K562 (cell line): Measurements from ENCODE around the gene TSTD2. TPM values are rescaled to one million over a fixed set of nuclear protein-coding genes. Genes with fewer than 3 reads are reported as not detected.

Source experiments
- ATAC-seq: fragments of 200-7000 bp; cut with Tn5 transposase; 3 replicates; pipeline ENCODE4 v1.9.1; 2020; ENCODE audit warnings: moderate library complexity
- BruUV-seq: library from RNA; stranded (reverse); fragments of 400-500 nt; replicated peaks from 2 replicates; lab custom pipeline; 2021; lab: Mats Ljungman, UMichigan
- CTCF ChIA-PET: fragments of 300-600 bp; formaldehyde crosslinking; extraction: SDS; loops from one replicate; lab custom pipeline; 2021; ENCODE audit warnings: low intra/inter-chr PET ratio; lab: Yijun Ruan, JAX
- POLR2A ChIA-PET: fragments of 300-600, 350-650 bp; sonication (Branson Sonifier 250); formaldehyde crosslinking; extraction: SDS; loops from one replicate; lab custom pipeline; 2021; ENCODE audit warnings: antibody characterized with exemption, inconsistent platforms; lab: Yijun Ruan, JAX
- DNase-seq, 4 experiments: peaks; one replicate each; pipeline versions ENCODE4 v3.0.0 to v3.0.0-alpha.2; 2011 to 2018; ENCODE audit warnings: low spot score in 3 of 4, mixed read lengths in 3 of 4; ENCODE audit errors: extremely low read depth in 1 of 4
- FAIRE-seq: peaks from 2 replicates; lab custom pipeline; 2011; peaks lifted over from hg19 to GRCh38; lab: Jason Lieb, UNC
- H2AFZ ChIP-seq: 2 replicates; pipeline ENCODE4 v1.6.0; 2011; ENCODE audit warnings: low read depth, low read length, control low read depth, inconsistent platforms
- H3K27ac ChIP-seq: fragments of 200-600 bp; 3 replicates; pipeline ENCODE4 v1.8.0; 2011; ENCODE audit warnings: low read depth, mild to moderate bottlenecking, control low read depth, inconsistent platforms, low read length, moderate library complexity, mixed read lengths; ENCODE audit errors: extremely low read depth
- H3K27me3 ChIP-seq, 2 experiments: fragments of 300-600 bp in 1 of 2; 2 replicates in 1 of 2; 3 replicates in 1 of 2; pipeline versions ENCODE4 v1.6.0 to v1.8.0; 2011; ENCODE audit warnings: inconsistent platforms in 2 of 2, low read length in 2 of 2, mild to moderate bottlenecking in 1 of 2, mixed read lengths in 1 of 2, moderate library complexity in 1 of 2; ENCODE audit not compliant: control insufficient read depth in 2 of 2, insufficient read depth in 2 of 2
- H3K36me3 ChIP-seq: fragments of 300-600 bp; 3 replicates; pipeline ENCODE4 v1.8.0; 2011; ENCODE audit warnings: mild to moderate bottlenecking, low read length, inconsistent platforms; ENCODE audit not compliant: control insufficient read depth, insufficient read depth
- H3K4me1 ChIP-seq, 2 experiments: fragments of 200-600 bp in 1 of 2; replicated peaks in 1 of 2; 2 replicates in 1 of 2; 3 replicates in 1 of 2; pipeline versions ENCODE4 v1.5.1 to v1.8.0; 2011; ENCODE audit warnings: inconsistent platforms in 2 of 2, low read length in 2 of 2, mild to moderate bottlenecking in 1 of 2, mixed read lengths in 1 of 2, moderate library complexity in 1 of 2; ENCODE audit not compliant: control insufficient read depth in 2 of 2, insufficient read depth in 2 of 2
- H3K4me2 ChIP-seq: 2 replicates; pipeline ENCODE4 v1.6.1; 2011; ENCODE audit warnings: low read length, control low read depth, inconsistent platforms, mixed read lengths; ENCODE audit not compliant: insufficient read depth
- H3K4me3 ChIP-seq: fragments of 200-600 bp; sonication (generic), shearing (Covaris generic); 2 replicates; pipeline ENCODE4 v1.5.1; 2016; ENCODE audit warnings: control low read depth, inconsistent platforms
- H3K79me2 ChIP-seq: fragments of 200-600 bp; 3 replicates; pipeline ENCODE4 v1.8.0; 2011; ENCODE audit warnings: low read length, inconsistent platforms; ENCODE audit not compliant: control insufficient read depth, insufficient read depth
- H3K9ac ChIP-seq, 2 experiments: 2 replicates each; pipeline versions ENCODE4 v1.6.0 to v1.6.1; 2011; ENCODE audit warnings: low read depth in 2 of 2, low read length in 2 of 2, control low read depth in 1 of 2, inconsistent platforms in 1 of 2, mild to moderate bottlenecking in 1 of 2, mixed read lengths in 1 of 2; ENCODE audit not compliant: insufficient read depth in 1 of 2
- H3K9me1 ChIP-seq: one replicate; pipeline ENCODE4 v1.6.0; 2011; ENCODE audit warnings: inconsistent platforms, mild to moderate bottlenecking, low read length, moderate library complexity; ENCODE audit not compliant: control insufficient read depth, insufficient read depth
- H3K9me3 ChIP-seq: replicated peaks from 2 replicates; pipeline ENCODE4 v1.5.1; 2011; ENCODE audit warnings: low read depth, low read length, inconsistent platforms; ENCODE audit not compliant: control insufficient read depth, insufficient read depth
- H4K20me1 ChIP-seq: replicated peaks from 2 replicates; pipeline ENCODE4 v1.6.1; 2011; ENCODE audit warnings: low read length, inconsistent platforms, mixed read lengths; ENCODE audit not compliant: control insufficient read depth, insufficient read depth
- ASH1L ChIP-seq: fragments of 450-650 bp; IDR thresholded peaks from 2 replicates; pipeline ENCODE4 v1.6.1; 2018; ENCODE audit warnings: borderline replicate concordance, mild to moderate bottlenecking, low read depth; ENCODE audit not compliant: partially characterized antibody
- CEBPG ChIP-seq, 3 experiments: fragments of 200-800 bp in 1 of 3; sonication (Bioruptor generic) in 1 of 3; sonication (generic) in 1 of 3; formaldehyde crosslinking in 1 of 3; IDR thresholded peaks in 2 of 3; conservative IDR thresholded peaks in 1 of 3; 2 replicates each; pipeline versions ENCODE4 v1.6.1 to v1.8.0; 2016 to 2022; ENCODE audit warnings: missing compliant biosample characterization in 2 of 3, missing genetic modification characterization in 2 of 3, mild to moderate bottlenecking in 1 of 3, missing genetic modification reagents in 1 of 3
- FOXJ2 ChIP-seq: fragments of 200-800 bp; sonication (Bioruptor generic); IDR thresholded peaks from 2 replicates; pipeline ENCODE4 v1.6.1; 2016; ENCODE audit warnings: missing genetic modification characterization, missing compliant biosample characterization
- FOXK2 ChIP-seq, 2 experiments: fragments of 450-650 bp; IDR thresholded peaks in 1 of 2; conservative IDR thresholded peaks in 1 of 2; 2 replicates each; pipeline ENCODE4 v1.6.1; 2016; ENCODE audit warnings: low read depth in 2 of 2, mild to moderate bottlenecking in 1 of 2
- FUS ChIP-seq: fragments of 200-400 bp; formaldehyde crosslinking; optimal IDR thresholded peaks from 2 replicates; pipeline ENCODE3; 2017; ENCODE audit warnings: low read depth, low read length
- HLTF ChIP-seq: fragments of 450-650 bp; IDR thresholded peaks from 2 replicates; pipeline ENCODE4 v1.6.1; 2016
- KLF6 ChIP-seq: fragments of 250-450 bp; sonication (Bioruptor Pico); IDR thresholded peaks from 2 replicates; pipeline ENCODE4 v1.4.0; 2020; ENCODE audit warnings: mild to moderate bottlenecking, moderate library complexity, borderline replicate concordance
- MTA2 ChIP-seq: fragments of 450-650 bp; IDR thresholded peaks from 2 replicates; pipeline ENCODE4 v1.6.1; 2016; ENCODE audit warnings: low read depth
- NR0B1 ChIP-seq: fragments of 450-650 bp; IDR thresholded peaks from one replicate; pipeline ENCODE4 v1.6.1; 2018; ENCODE audit warnings: mild to moderate bottlenecking, moderate library complexity; ENCODE audit not compliant: partially characterized antibody
- POLR2H ChIP-seq: IDR thresholded peaks from 2 replicates; pipeline ENCODE4 v1.6.1; 2016; ENCODE audit warnings: missing genetic modification characterization, low read depth, mild to moderate bottlenecking, control low read depth, missing compliant biosample characterization, moderate library complexity
- RFX7 ChIP-seq: fragments of 250-450 bp; sonication (Bioruptor Pico); IDR thresholded peaks from 2 replicates; pipeline ENCODE4 v1.5.1; 2021; ENCODE audit warnings: mild to moderate bottlenecking
- TAF1 ChIP-seq: IDR thresholded peaks from 2 replicates; pipeline ENCODE4 v1.6.1; 2011; ENCODE audit warnings: mild to moderate bottlenecking, low read length, moderate library complexity; ENCODE audit not compliant: insufficient read depth, control insufficient read depth, severe bottlenecking; ENCODE audit errors: extremely low read depth
- TGIF2 ChIP-seq: sonication (generic); formaldehyde crosslinking; IDR thresholded peaks from 2 replicates; pipeline ENCODE4 v1.8.1; 2022; ENCODE audit warnings: mild to moderate bottlenecking, missing genetic modification reagents, moderate library complexity
- THAP7 ChIP-seq: fragments of 250-450 bp; sonication (Bioruptor Pico); IDR thresholded peaks from 2 replicates; pipeline ENCODE4 v1.5.0; 2021
- ZNF277 ChIP-seq: fragments of 250-450 bp; sonication (Bioruptor Pico); IDR thresholded peaks from 2 replicates; pipeline ENCODE4 v1.8.0; 2022; ENCODE audit warnings: inconsistent platforms, mild to moderate bottlenecking, moderate library complexity, borderline replicate concordance
- ZNF511 ChIP-seq: sonication (generic); formaldehyde crosslinking; IDR thresholded peaks from 2 replicates; pipeline ENCODE4 v1.8.0; 2022; ENCODE audit warnings: mild to moderate bottlenecking, missing genetic modification reagents
- ZNF512 ChIP-seq: IDR thresholded peaks from 2 replicates; pipeline ENCODE4 v1.6.1; 2016; ENCODE audit warnings: missing genetic modification characterization, missing compliant biosample characterization
- WGBS: fragments of 100-300 bp; shearing (Covaris generic); methylation state at CpG from one replicate; pipeline ENCODE4 v1.1.6; 2016; ENCODE audit warnings: low coverage, mixed read lengths; ENCODE audit not compliant: insufficient coverage; ENCODE audit errors: missing lambda C conversion rate; 5-methylcytosine and 5-hydroxymethylcytosine counted together
- in situ Hi-C: fragments of 300-500 bp; cut with MboI; formaldehyde crosslinking; loops from 4 replicates; pipeline ENCODE4 v1.15.0; 2018; ENCODE audit warnings: inconsistent platforms, mixed read lengths
- intact Hi-C: fragments of 100-400 bp; cut with micrococcal nuclease; formaldehyde crosslinking; loops from 2 replicates; pipeline ENCODE4 v1.14.2; 2022
- polyA plus RNA-seq, 8 experiments: library from polyadenylated mRNA; depleted of rRNA in 4 of 8; stranded (reverse) in 5 of 8; unstranded in 3 of 8; fragments of >200 nt; fragmentation: Nextera tagmentation in 2 of 8; fragmentation: Illumina TruSeq in 1 of 8; extraction: Ambion mirVana in 2 of 8; extraction: Trizol in 1 of 8; gene quantifications; 2 replicates each; pipeline versions ENCODE4 v1.2.1 to v1.2.3, GENCODE V29; 2011 to 2014; ENCODE audit warnings: inconsistent platforms in 1 of 8, missing spikeins in 1 of 8
- total RNA-seq, 7 experiments: library from RNA; depleted of rRNA in 6 of 7; stranded (reverse); fragments of >200 nt in 6 of 7; fragmentation: Illumina TruSeq in 2 of 7; extraction: Trizol in 2 of 7; gene quantifications; 2 replicates each; pipeline versions ENCODE4 v1.2.1 to v1.2.3, GENCODE V29; 2011 to 2021; ENCODE audit warnings: low replicate concordance in 1 of 7

TSTD2 gene
- total and polyA plus RNA-seq, 9 of the 15 experiments (the other 6 are each of a cell fraction or from before 2014, with no cell fraction given), result 10.1 to 36.7 (median 19.0) TPM

- intact Hi-C loops, result no loop called here
- CTCF ChIA-PET, result no interaction called here
- Histone ChIP-seq H4K20me1 (no peaks in the 10 kb centered on the region), H3K27ac (no peak overlapping the region), H3K4me3 (no peak overlapping the region), H3K27me3 (no peaks in the 10 kb centered on the region), H3K4me2 (no peak overlapping the region), H2AFZ (no peak overlapping the region), H3K36me3 (peaks cover 56% of the 10 kb centered on the region), H3K9me3 (no peaks in the 10 kb centered on the region), H3K9ac (no peak overlapping the region), H3K9me1 (peaks cover 3% of the 10 kb centered on the region), H3K79me2 (no peaks in the 10 kb centered on the region), H3K4me1 (peaks cover 0 to 3% of the 10 kb centered on the region in 2 experiments; a peak in 3 of 5 replicates)
- 100% methylated on average over 5 of the region's 6 CpGs for whole genome bisulfite sequencing
- no peak for ATAC-seq
- in situ Hi-C loops, result no loop called here
- POLR2A ChIA-PET, result interaction anchor here (0.7 to 1.0 kb wide), 2 partner anchors 24 to 1882 kb away, joined by 3 read pairs; no protein-coding TSS in a partner anchor
- DNase-seq, result no peak
- FAIRE-seq, result no peak
- TF ChIP-seq RFX7 (CRISPR knock-in tag), result no peak
- no peak for TF ChIP-seq MTA2
- no peak for TF ChIP-seq HLTF
- TF ChIP-seq TGIF2 (CRISPR knock-in tag), result no peak
- no peak for TF ChIP-seq NR0B1
- no peak for TF ChIP-seq THAP7 (CRISPR knock-in tag)
- TF ChIP-seq ASH1L, result no peak
- TF ChIP-seq ZNF277 (CRISPR knock-in tag), result no peak
- TF ChIP-seq ZNF512 (tag), result no peak
- TF ChIP-seq POLR2H (tag), result no peak
- no peak for TF ChIP-seq FOXJ2 (tag)
- no peak for TF ChIP-seq KLF6
- no peak for TF ChIP-seq FUS
- no peak for TF ChIP-seq ZNF511 (CRISPR knock-in tag)
- no peak for TF ChIP-seq CEBPG (CRISPR knock-in tag; IDR thresholded peaks at IDR 0.05)
- TF ChIP-seq CEBPG (tag; conservative IDR thresholded peaks at IDR 0.05 in 1 of 2, IDR thresholded peaks at IDR 0.05 in 1 of 2), result no peak
- TF ChIP-seq TAF1, result no peak
- TF ChIP-seq FOXK2 (conservative IDR thresholded peaks at IDR 0.05 in 1 of 2, IDR thresholded peaks at IDR 0.05 in 1 of 2; ENCODE audit: low read depth in 2 of 2), result no peak
- BruUV-seq, result no TSS peak
Measured at GRCh38 chr9:97572892-97573365, 60.2 kb downstream of the TSTD2 start.
